Measurements from ENCODE around the gene UBALD1.

Gene UBALD1

GRCh38 chr16:4641895-4642294, 27.2 kb upstream of the UBALD1 start:
- no peak for DNase-seq

- DNase-seq = no peak
Measured at GRCh38 chr16:4641306-4641687, 26.6 kb upstream of the UBALD1 start.

- DNase-seq = no peak
Measured at GRCh38 chr16:4640572-4641305, 26.1 kb upstream of the UBALD1 start.

GRCh38 chr16:4639899-4640509, 25.3 kb upstream of the UBALD1 start:
- no peak for DNase-seq

GRCh38 chr16:4637501-4638166, 22.9 kb upstream of the UBALD1 start:
- DNase-seq = no peak

GRCh38 chr16:4636196-4636595, 21.5 kb upstream of the UBALD1 start:
- DNase-seq = no peak

GRCh38 chr16:4634768-4635167, 20.1 kb upstream of the UBALD1 start:
- DNase-seq = no peak

- DNase-seq = no peak
Measured at GRCh38 chr16:4633910-4634635, 19.4 kb upstream of the UBALD1 start.

GRCh38 chr16:4631444-4631843, 16.8 kb upstream of the UBALD1 start:
- DNase-seq = no peak

GRCh38 chr16:4628283-4628682, 13.6 kb upstream of the UBALD1 start:
- DNase-seq = no peak

GRCh38 chr16:4626396-4626795, 11.7 kb upstream of the UBALD1 start:
- no peak for DNase-seq

GRCh38 chr16:4625560-4626159, 11.0 kb upstream of the UBALD1 start:
- DNase-seq = no peak

GRCh38 chr16:4624827-4625559, 10.3 kb upstream of the UBALD1 start:
- no peak for DNase-seq

GRCh38 chr16:4624015-4624826, 9.5 kb upstream of the UBALD1 start, which contains the start of gene MGRN1:
TSS of gene MGRN1 (plus strand) at chr16:4624826. CDS start at chr16:4624961, 135 bp downstream.
- peak; percentile 92 for DNase-seq

- DNase-seq = no peak
Measured at GRCh38 chr16:4623593-4623992, 8.9 kb upstream of the UBALD1 start.

- DNase-seq = no peak
Measured at GRCh38 chr16:4618645-4619418, 4.1 kb upstream of the UBALD1 start.

- no peak for DNase-seq
Measured at GRCh38 chr16:4617880-4618279, 3.2 kb upstream of the UBALD1 start.

GRCh38 chr16:4616047-4616811, 1.5 kb upstream of the UBALD1 start:
- DNase-seq = peak; percentile 99

GRCh38 chr16:4615384-4616046, 827 bp upstream of the UBALD1 start:
- no peak for DNase-seq

Measured in NCI-H1436 (cell line).